GM15510 (cell line): ENCODE measurements around the gene RPL27.

Experiments
- POLR2A ChIP-seq: IDR thresholded peaks from 3 replicates; pipeline ENCODE4 v1.6.1; 2011; ENCODE audit warnings: borderline replicate concordance; ENCODE audit not compliant: insufficient read length; ENCODE audit errors: extremely low read depth

The RPL27 gene

GRCh38 chr17:43014649-43015542, 16.7 kb downstream of the RPL27 start:
- TF ChIP-seq POLR2A = no peak

DNA sequence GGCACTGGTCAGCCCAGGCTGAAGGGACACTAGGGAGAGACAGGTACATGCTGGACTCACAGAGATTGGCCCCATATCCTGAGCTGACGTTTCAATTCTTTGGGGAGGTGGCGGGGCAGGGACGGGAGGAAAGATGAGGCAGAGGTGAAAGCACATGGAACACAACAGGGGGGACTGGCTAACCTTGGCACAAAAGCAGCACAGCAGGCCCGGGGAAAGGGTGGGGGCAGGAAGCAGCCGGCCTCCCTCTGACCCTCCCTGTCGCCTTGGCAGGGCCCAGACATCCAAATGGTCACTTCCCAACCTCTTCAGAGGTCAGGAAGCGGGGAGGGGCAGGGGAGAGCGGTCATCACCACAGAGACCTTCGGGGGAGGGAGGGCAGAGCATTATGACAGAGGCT, 17.4 kb downstream of the RPL27 start:
- no peak for TF ChIP-seq POLR2A

GRCh38 chr17:43016216-43016615, 18.0 kb downstream of the RPL27 start:
- TF ChIP-seq POLR2A = no peak

GRCh38 chr17:43018008-43018853, 20.0 kb downstream of the RPL27 start:
- TF ChIP-seq POLR2A = no peak

DNA sequence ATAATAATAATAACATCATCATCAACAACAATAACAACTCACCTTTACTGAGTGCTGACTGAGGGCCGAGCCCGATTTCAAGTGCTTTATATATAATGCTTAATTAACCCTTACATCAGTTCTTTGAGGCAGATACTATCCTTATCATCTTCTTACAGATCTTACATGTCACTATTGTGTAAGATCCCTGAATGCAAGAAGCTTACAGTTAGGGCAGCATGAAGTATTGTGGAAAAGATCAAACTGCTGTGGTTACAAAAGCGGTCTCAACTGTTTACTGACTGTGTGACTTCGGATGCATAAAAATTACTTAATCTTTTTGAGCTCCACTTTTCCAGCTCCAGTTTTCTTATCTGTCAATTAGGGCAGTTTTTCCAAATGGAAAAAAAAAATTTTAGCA, 20.7 kb downstream of the RPL27 start:
- no peak for TF ChIP-seq POLR2A

DNA sequence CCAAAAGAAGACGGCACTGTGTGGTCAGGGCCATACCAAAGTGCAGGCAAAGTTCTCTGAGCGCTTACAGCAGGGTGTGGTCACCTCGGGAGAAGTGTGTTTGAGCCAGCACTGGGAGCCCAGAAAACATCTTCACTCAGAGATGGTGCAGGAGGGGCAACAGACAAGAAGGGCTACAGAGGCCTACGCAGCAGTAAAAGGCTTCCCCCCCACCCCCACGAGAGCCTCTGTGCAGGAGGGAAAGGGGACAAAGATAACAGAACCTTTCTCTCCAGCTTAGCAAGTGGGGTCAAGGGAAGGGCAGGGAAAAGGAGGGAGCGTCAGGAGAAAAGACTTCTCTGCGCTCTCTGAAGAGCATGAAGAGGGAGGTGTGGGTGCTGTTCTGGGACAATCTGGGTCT, 21.2 kb downstream of the RPL27 start:
- no peak for TF ChIP-seq POLR2A

DNA sequence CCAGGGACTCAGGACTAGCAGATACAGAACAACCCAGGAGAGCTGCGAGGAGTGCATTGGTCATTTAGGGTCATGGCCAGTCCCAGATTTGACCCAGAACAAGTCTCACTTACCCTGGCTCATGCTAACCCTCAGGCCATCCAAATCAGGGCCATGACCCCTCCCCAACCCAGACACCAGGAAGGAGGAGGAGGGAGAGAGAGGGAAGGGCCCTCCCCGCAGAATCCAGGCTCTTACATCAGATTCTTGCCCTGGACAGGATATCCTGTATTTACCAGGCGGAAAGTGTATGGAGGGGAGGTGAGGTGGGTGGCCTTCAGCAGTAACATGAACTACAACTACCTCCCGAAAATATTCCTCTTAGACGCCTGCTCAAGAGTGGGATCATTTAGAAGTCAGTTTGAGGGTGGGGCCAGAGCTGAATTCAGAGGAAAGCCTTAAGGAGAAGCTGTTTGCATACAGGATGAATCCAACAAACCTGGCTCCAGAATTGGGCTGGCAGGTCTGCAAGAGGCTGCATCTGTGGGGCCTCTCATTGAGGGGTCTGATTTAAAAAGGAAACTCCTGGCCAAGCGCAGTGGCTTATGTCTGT, 21.9 kb downstream of the RPL27 start:
- no peak for TF ChIP-seq POLR2A

DNA sequence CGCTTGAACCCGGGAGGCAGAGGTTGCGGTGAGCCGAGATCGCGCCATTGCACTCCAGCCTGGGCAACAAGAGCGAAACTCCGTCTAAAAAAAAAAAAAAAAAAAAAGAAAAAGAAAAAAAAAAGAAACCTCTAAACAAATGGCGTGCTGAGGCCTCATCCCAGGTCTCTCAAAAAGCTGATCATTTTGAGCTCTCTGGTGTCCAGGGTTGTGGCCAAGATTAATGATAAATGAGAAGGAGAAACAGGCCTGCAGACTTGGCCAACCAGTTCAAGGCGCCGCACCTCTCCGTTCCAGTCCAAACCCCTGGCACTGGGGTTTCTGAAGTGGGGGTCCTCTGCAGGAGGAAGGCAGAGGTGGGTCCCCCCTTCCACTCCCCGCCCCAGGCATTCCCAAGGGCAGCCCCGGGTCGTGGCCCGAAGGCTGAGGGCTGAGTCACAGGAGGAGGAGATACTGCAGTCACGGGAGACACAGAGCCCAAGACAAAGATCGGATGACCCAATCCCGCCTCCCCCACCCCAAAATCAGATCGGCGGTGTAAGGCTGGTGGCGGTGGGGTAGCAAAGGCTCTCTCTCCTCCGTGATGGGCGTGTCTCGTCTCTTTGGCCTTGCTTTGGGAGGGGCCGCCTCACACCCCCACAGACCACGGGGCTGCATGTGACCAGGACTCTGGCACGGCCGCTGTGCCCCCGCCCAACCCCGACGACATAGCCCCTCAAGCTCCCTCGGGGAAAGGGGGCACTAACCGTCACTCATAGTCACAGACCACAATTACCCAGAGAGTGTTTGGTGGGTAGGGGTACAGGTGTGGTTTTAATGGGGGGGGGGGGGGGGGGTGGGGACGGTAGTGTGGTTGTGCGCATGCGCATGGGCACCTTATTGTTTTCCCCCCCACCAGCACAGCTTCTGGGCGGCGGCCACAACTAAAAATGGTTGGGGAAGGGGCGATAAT, 22.8 kb downstream of the RPL27 start:
- TF ChIP-seq POLR2A = no peak

GRCh38 chr17:43021741-43022512, 23.7 kb downstream of the RPL27 start, which contains the start of gene VAT1:
Gene VAT1 (minus strand): TSS chr17:43022385. CDS start chr17:43022322, 63 bp downstream.
- TF ChIP-seq POLR2A = no peak

GRCh38 chr17:43024407-43025289, 26.4 kb downstream of the RPL27 start, which contains the start of gene RND2:
Gene RND2 (plus strand): TSS chr17:43025231. CDS start chr17:43025348, 117 bp downstream.
- no peak for TF ChIP-seq POLR2A

- TF ChIP-seq POLR2A = no peak
Observed at GRCh38 chr17:43025290-43025657, 27.1 kb downstream of the RPL27 start.
